ENCODE measurements around the gene CASP12. TPM values are rescaled to one million over a fixed set of nuclear protein-coding genes. Genes with fewer than 3 reads are reported as not detected.

CASP12 gene
- polyA plus RNA-seq, 1 donor (not counting 4 experiments of a cell fraction or from before 2014, with no cell fraction given): not detected

DNA sequence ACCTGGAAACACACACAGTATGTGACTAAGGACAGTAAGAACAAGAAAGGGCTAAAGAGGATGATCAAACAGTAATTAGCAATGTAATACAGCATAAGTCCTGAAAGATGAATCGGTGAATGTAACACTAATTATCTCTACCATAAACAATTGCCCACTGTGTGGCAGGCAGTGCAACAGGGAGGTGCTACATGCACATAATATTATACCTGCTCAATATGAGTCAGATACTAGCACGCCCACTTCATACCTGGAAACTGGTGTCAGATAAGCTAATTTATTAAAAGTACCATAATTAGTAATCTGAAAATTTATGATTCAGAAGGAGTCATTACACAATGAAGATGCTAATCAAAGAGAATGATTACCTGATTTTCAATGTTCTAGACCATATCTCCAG, 14.9 kb downstream of the CASP12 start:
- Histone ChIP-seq H4K20me1 (ENCODE audit: control insufficient read depth, extremely low read depth, insufficient read depth, low read length) (no peaks in the 10 kb centered on the region), H3K9ac (ENCODE audit: control insufficient read depth, extremely low read depth, insufficient read depth, low read length) (no peak overlapping the region), H3K4me3 (ENCODE audit: control insufficient read depth in 2 of 3, extremely low read depth in 1 of 3, insufficient read depth in 2 of 3, low read depth in 1 of 3, low read length in 3 of 3) (no peak overlapping the region), H3K4me2 (ENCODE audit: control insufficient read depth, extremely low read depth, insufficient read depth, low read depth, low read length) (no peak overlapping the region), H3K9me1 (ENCODE audit: control insufficient read depth, extremely low read depth, insufficient read depth, low read length) (no peaks in the 10 kb centered on the region), H3K9me3 (ENCODE audit: control insufficient read depth, low read depth, low read length) (no peaks in the 10 kb centered on the region), H3K79me2 (ENCODE audit: control insufficient read depth, insufficient read depth, low read length) (no peaks in the 10 kb centered on the region), H3K27me3 (ENCODE audit: control insufficient read depth, extremely low read depth, insufficient read depth, low read length) (no peaks in the 10 kb centered on the region), H2AFZ (ENCODE audit: control insufficient read depth, low read length) (no peak overlapping the region), H3K36me3 (ENCODE audit: control insufficient read depth in 2 of 2, extremely low read depth in 1 of 2, insufficient read depth in 2 of 2, low read length in 2 of 2) (no peaks in the 10 kb centered on the region), H3K27ac (ENCODE audit: control insufficient read depth, insufficient read depth, low read length) (no peak overlapping the region), H3K4me1 (ENCODE audit: control insufficient read depth, extremely low read depth, insufficient read depth, low read length) (no peaks in the 10 kb centered on the region)
- DNase-seq (ENCODE audit: low read depth, low spot score) (no peak), FAIRE-seq (peak; percentile 52)
- TF ChIP-seq, protein P1, sequence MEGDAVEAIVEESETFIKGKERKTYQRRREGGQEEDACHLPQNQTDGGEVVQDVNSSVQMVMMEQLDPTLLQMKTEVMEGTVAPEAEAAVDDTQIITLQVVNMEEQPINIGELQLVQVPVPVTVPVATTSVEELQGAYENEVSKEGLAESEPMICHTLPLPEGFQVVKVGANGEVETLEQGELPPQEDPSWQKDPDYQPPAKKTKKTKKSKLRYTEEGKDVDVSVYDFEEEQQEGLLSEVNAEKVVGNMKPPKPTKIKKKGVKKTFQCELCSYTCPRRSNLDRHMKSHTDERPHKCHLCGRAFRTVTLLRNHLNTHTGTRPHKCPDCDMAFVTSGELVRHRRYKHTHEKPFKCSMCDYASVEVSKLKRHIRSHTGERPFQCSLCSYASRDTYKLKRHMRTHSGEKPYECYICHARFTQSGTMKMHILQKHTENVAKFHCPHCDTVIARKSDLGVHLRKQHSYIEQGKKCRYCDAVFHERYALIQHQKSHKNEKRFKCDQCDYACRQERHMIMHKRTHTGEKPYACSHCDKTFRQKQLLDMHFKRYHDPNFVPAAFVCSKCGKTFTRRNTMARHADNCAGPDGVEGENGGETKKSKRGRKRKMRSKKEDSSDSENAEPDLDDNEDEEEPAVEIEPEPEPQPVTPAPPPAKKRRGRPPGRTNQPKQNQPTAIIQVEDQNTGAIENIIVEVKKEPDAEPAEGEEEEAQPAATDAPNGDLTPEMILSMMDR (optimal IDR thresholded peaks at IDR 0.05 in 1 of 3, IDR thresholded peaks at IDR 0.05 in 1 of 3, conservative IDR thresholded peaks at IDR 0.05 in 1 of 3; ENCODE audit: extremely low read depth in 1 of 3, insufficient read depth in 2 of 3, low read length in 3 of 3): no peak
- TF ChIP-seq EZH2 (IDR thresholded peaks at IDR 0.05; ENCODE audit: low read length): no peak
- dilution Hi-C loops (cut with MboI; ENCODE audit: extremely low pct_ligation_motif_present, low sequenced_read_pairs): no loop called here

DNA sequence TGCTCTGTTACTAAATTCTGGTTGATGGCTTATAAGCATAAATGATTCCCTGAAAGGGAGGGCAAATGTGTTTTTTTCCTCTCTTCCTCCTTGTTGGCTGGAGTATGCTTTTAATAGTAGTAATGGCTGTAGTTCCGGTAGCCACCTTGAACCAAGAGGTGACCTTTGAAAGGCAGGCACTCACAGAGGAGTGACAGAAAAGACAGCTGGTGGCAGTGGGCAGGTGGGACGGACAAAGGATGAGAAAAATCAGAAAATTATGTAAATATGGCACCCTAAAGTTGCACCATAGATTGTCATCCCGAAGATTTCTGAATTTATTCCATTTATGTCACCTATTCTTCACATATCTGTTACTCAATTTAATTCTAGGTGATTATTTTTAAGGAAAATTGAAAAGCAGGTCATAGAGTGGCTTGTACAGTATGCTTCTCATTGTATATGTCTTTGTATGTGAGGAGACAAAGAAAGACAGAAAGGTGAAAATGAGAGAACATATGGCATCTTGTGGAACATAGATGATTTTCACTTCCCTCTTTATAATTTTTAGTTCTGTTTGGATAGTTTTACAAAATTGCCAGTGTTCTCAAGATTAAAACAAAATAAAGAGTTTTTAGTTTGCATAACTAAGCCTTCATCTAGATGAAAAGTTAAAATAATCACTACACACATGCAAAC, 17.0 kb downstream of the CASP12 start:
- H3K9ac ChIP-seq (ENCODE audit: control insufficient read depth, extremely low read depth, insufficient read depth, low read length): no peak overlapping the region
- H3K4me2 ChIP-seq (ENCODE audit: control insufficient read depth, extremely low read depth, insufficient read depth, low read depth, low read length): no peak overlapping the region
- FAIRE-seq (no peak), DNase-seq (ENCODE audit: low read depth, low spot score) (no peak)
- H3K9me1 ChIP-seq (ENCODE audit: control insufficient read depth, extremely low read depth, insufficient read depth, low read length): no peaks in the 10 kb centered on the region
- no peak for TF ChIP-seq EZH2 (IDR thresholded peaks at IDR 0.05; ENCODE audit: low read length)
- TF ChIP-seq, protein P1 (optimal IDR thresholded peaks at IDR 0.05 in 1 of 3, IDR thresholded peaks at IDR 0.05 in 1 of 3, conservative IDR thresholded peaks at IDR 0.05 in 1 of 3; ENCODE audit: extremely low read depth in 1 of 3, insufficient read depth in 2 of 3, low read length in 3 of 3): no peak
- no peaks in the 10 kb centered on the region for H3K79me2 ChIP-seq (ENCODE audit: control insufficient read depth, insufficient read depth, low read length)
- H2AFZ ChIP-seq (ENCODE audit: control insufficient read depth, low read length): no peak overlapping the region
- dilution Hi-C loops (cut with MboI; ENCODE audit: extremely low pct_ligation_motif_present, low sequenced_read_pairs): no loop called here
- H3K4me1 ChIP-seq (ENCODE audit: control insufficient read depth, extremely low read depth, insufficient read depth, low read length): no peaks in the 10 kb centered on the region
- H3K27ac ChIP-seq (ENCODE audit: control insufficient read depth, insufficient read depth, low read length): no peak overlapping the region
- no peaks in the 10 kb centered on the region for H3K9me3 ChIP-seq (ENCODE audit: control insufficient read depth, low read depth, low read length)
- no peak overlapping the region for H3K4me3 ChIP-seq (ENCODE audit: control insufficient read depth in 2 of 3, extremely low read depth in 1 of 3, insufficient read depth in 2 of 3, low read depth in 1 of 3, low read length in 3 of 3)
- no peaks in the 10 kb centered on the region for H3K36me3 ChIP-seq (ENCODE audit: control insufficient read depth in 2 of 2, extremely low read depth in 1 of 2, insufficient read depth in 2 of 2, low read length in 2 of 2)
- H3K27me3 ChIP-seq (ENCODE audit: control insufficient read depth, extremely low read depth, insufficient read depth, low read length): no peaks in the 10 kb centered on the region
- no peaks in the 10 kb centered on the region for H4K20me1 ChIP-seq (ENCODE audit: control insufficient read depth, extremely low read depth, insufficient read depth, low read length)

Measured in keratinocyte (primary cell).